Measurements from ENCODE around the gene CEACAM19.

GRCh38 chr19:44732235-44733014 is 61.1 kb downstream of the CEACAM19 start:
- TF ChIP-seq CTCF (IDR thresholded peaks at IDR 0.05) = no peak
- no peak for TF ChIP-seq RAD21 (conservative IDR thresholded peaks at IDR 0.05 in 1 of 2, IDR thresholded peaks at IDR 0.05 in 1 of 2)
- TF ChIP-seq POLR2A (IDR thresholded peaks at IDR 0.05; ENCODE audit: low read length) = no peak
- TF ChIP-seq KDM5A (IDR thresholded peaks at IDR 0.05) = no peak
- no peak for TF ChIP-seq HMGXB4 (CRISPR knock-in tag; IDR thresholded peaks at IDR 0.05; ENCODE audit: borderline replicate concordance)
- no peak for TF ChIP-seq ELK1 (IDR thresholded peaks at IDR 0.05; ENCODE audit: low read depth, low read length)
- TF ChIP-seq USF2 (IDR thresholded peaks at IDR 0.05) = no peak
- no peak for TF ChIP-seq JUN (IDR thresholded peaks at IDR 0.05)
- no peak for TF ChIP-seq ZNF302 (CRISPR knock-in tag; IDR thresholded peaks at IDR 0.05)
- TF ChIP-seq CHD2 (IDR thresholded peaks at IDR 0.05; ENCODE audit: low read length, partially characterized antibody) = no peak
- peak; percentile 98 for TF ChIP-seq ZFP36 (IDR thresholded peaks at IDR 0.05; ENCODE audit: borderline replicate concordance, partially characterized antibody)
- no peak for TF ChIP-seq FOSB (CRISPR knock-in tag; IDR thresholded peaks at IDR 0.05)

Measured in A549 (cell line).